ENCODE results near the gene MAST4. TPM values are rescaled to one million over a fixed set of nuclear protein-coding genes. Genes with fewer than 3 reads are reported as not detected.

Gene MAST4
- total RNA-seq, 1 donor from 2014 or later: 19.1 TPM

- H3K36me3 ChIP-seq (ENCODE audit: control insufficient read depth, insufficient read depth, low read length): no peaks in the 10 kb centered on the region
- no peak for DNase-seq (ENCODE audit: low read depth)
- no peak overlapping the region for H3K4me3 ChIP-seq (ENCODE audit: low read depth, low read length)
- no peaks in the 10 kb centered on the region for H3K27me3 ChIP-seq (ENCODE audit: control insufficient read depth, insufficient read depth, low read length)
- TF ChIP-seq CTCF (IDR thresholded peaks at IDR 0.05; ENCODE audit: insufficient read depth, low read length, poor library complexity, severe bottlenecking): no peak
Measured at GRCh38 chr5:66671305-66671704, 75.1 kb downstream of the MAST4 start.

- DNase-seq (ENCODE audit: low read depth): no peak
- Histone ChIP-seq H3K4me3 (ENCODE audit: low read depth, low read length) (no peak overlapping the region), H3K36me3 (ENCODE audit: control insufficient read depth, insufficient read depth, low read length) (no peaks in the 10 kb centered on the region), H3K27me3 (ENCODE audit: control insufficient read depth, insufficient read depth, low read length) (no peaks in the 10 kb centered on the region)
- no peak for TF ChIP-seq CTCF (IDR thresholded peaks at IDR 0.05; ENCODE audit: insufficient read depth, low read length, poor library complexity, severe bottlenecking)
Measured at GRCh38 chr5:66674802-66675201, 78.6 kb downstream of the MAST4 start.

- H3K27me3 ChIP-seq (ENCODE audit: control insufficient read depth, insufficient read depth, low read length): no peaks in the 10 kb centered on the region
- no peak for TF ChIP-seq CTCF (IDR thresholded peaks at IDR 0.05; ENCODE audit: insufficient read depth, low read length, poor library complexity, severe bottlenecking)
- DNase-seq (ENCODE audit: low read depth): no peak
- H3K36me3 ChIP-seq (ENCODE audit: control insufficient read depth, insufficient read depth, low read length): no peaks in the 10 kb centered on the region
- no peak overlapping the region for H3K4me3 ChIP-seq (ENCODE audit: low read depth, low read length)
Measured at GRCh38 chr5:66675406-66675805, 79.2 kb downstream of the MAST4 start.

- DNase-seq (ENCODE audit: low read depth): no peak
- no peaks in the 10 kb centered on the region for H3K36me3 ChIP-seq (ENCODE audit: control insufficient read depth, insufficient read depth, low read length)
Measured at GRCh38 chr5:66680221-66680620, 84.0 kb downstream of the MAST4 start.

GRCh38 chr5:66680804-66681203 is 84.6 kb downstream of the MAST4 start:
- Histone ChIP-seq H3K4me3 (ENCODE audit: low read depth, low read length) (no peak overlapping the region), H3K36me3 (ENCODE audit: control insufficient read depth, insufficient read depth, low read length) (no peaks in the 10 kb centered on the region), H3K27me3 (ENCODE audit: control insufficient read depth, insufficient read depth, low read length) (no peaks in the 10 kb centered on the region)
- no peak for DNase-seq (ENCODE audit: low read depth)
- TF ChIP-seq CTCF (IDR thresholded peaks at IDR 0.05; ENCODE audit: insufficient read depth, low read length, poor library complexity, severe bottlenecking): no peak

More at GRCh38 chr5:66680221-66680620, 84.0 kb downstream of the MAST4 start:
- H3K27me3 ChIP-seq (ENCODE audit: control insufficient read depth, insufficient read depth, low read length): no peaks in the 10 kb centered on the region
- no peak for TF ChIP-seq CTCF (IDR thresholded peaks at IDR 0.05; ENCODE audit: insufficient read depth, low read length, poor library complexity, severe bottlenecking)
- no peak overlapping the region for H3K4me3 ChIP-seq (ENCODE audit: low read depth, low read length)

- Histone ChIP-seq H3K4me3 (ENCODE audit: low read depth, low read length) (no peak overlapping the region), H3K27me3 (ENCODE audit: control insufficient read depth, insufficient read depth, low read length) (no peaks in the 10 kb centered on the region), H3K36me3 (ENCODE audit: control insufficient read depth, insufficient read depth, low read length) (no peaks in the 10 kb centered on the region)
- TF ChIP-seq CTCF (IDR thresholded peaks at IDR 0.05; ENCODE audit: insufficient read depth, low read length, poor library complexity, severe bottlenecking): no peak
- DNase-seq (ENCODE audit: low read depth): no peak
Measured at GRCh38 chr5:66684663-66685062, 88.5 kb downstream of the MAST4 start.

Data from kidney epithelial cell (primary cell).